Measurements from ENCODE around the gene KIRREL1. TPM values are rescaled to one million over a fixed set of nuclear protein-coding genes. Genes with fewer than 3 reads are reported as not detected.
A peak's percentile ranks its signal among the peaks of the same experiment; 100 is the strongest.

KIRREL1 gene
- total RNA-seq, 1 experiment from 2014 or later: 79.9 TPM

DNA sequence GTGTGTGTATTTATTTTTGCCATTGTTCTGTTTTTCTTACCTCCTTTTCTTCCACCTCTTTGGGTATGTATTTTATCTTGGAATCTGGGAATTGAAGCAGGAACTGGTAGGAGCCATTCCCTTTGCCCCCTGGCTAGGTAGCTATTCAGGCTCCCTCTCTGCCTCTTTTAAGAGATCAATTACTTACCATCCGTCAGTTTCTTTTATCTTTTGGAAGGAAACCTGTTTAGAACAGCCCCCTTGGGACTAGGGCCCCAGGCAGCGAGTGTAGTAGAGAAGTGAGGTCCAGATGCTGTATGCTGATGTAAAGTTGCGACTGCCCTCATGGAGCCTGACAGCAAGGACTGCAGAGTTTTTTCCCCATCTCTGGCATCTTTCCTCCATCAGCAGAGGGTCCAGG lies 41.6 kb downstream of the KIRREL1 start:
- DNase-seq (ENCODE audit: low read depth): no peak

DNA sequence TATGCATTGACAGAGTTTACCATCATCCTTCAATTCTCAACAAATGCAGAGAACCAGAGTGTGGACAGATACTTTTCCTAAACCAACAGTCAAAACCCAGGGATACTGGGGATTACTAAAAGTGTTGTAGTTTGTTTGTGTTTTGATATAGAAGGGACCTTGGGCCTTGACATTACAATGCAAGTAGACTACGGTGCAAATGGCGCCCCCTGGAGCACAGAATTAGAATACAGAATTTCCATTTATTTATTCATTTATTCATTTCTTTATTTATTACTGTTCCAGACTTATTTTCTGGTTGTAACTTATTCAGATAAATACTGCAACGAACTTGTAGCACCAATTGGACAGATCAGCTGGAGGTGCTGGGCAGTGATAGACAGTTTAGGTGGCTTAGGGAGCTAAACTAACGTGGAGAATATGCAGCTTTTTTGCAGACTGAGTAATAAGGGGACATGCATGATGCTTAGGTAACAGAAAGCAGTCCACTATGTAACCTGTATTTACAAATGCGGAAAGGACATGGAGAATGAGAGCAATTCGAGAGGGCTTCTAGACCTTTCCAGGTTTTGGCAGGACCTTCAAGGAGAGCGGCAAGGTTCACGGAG lies 42.6 kb downstream of the KIRREL1 start:
- DNase-seq (ENCODE audit: low read depth): peak; percentile 57

DNA sequence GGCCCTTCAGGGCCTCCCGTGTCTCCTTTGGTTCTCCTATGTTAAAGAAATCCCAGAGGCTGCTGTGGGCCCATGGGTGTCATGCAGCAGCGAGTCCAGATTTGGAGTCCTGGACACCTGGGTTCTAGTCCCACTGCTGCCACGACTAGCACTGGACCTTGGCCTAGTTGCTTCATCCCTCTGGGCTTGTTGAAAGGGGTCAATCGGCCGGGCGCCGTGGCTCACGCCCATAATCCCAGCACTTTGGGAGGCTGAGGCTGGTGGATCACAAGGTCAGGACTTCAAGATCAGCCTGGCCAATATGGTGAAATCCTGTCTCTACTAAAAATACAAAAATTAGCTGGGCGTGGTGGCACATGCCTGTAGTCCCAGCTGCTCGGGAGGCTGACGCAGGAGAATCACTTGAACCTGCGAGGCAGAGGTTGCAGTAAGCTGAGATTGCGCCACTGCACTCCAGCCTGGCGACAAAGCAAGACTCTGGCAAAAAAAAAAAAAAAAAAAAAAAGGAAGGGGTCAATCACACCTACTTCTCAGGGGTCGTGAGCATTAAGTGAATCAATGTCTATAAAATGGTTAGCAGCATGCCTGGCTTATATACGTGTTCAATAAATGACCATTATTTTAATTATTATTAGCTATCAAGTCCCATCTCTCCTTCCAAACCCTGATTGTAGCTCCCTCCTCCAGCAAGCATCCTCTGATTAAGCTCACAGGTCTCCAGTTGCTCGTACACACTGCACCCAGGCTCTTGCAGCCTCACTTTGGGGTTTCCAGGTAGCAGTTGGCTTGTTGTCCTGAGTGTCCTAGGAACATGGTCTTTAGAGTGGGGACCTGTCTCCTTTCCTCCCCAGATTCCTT lies 43.8 kb downstream of the KIRREL1 start:
- DNase-seq (ENCODE audit: low read depth): no peak

DNA sequence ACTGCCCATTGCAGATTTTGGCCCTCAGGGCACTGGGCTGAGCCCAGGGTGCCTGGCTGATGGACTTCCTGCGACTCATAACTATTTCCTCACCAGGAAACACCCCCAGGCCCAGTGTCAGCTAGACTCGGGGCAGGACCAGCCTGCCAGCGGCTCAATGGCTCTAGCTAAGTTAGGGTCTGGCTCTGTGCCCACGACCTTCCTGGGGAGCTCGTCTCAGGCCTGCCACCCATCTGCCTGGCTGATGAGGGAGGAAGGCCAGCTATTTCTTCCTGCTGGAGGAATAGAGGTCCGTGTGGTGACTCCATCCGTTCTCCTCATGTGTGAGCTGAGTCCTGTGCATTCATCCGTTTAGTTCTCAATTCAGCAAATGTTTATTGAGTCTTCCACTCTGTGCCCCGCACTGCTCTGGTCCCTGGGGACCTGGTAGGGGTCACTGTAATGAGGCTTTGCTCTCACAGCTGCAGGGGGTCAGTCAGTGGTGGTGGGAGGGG lies 44.5 kb downstream of the KIRREL1 start:
- peak; percentile 54 for DNase-seq (ENCODE audit: low read depth)

DNA sequence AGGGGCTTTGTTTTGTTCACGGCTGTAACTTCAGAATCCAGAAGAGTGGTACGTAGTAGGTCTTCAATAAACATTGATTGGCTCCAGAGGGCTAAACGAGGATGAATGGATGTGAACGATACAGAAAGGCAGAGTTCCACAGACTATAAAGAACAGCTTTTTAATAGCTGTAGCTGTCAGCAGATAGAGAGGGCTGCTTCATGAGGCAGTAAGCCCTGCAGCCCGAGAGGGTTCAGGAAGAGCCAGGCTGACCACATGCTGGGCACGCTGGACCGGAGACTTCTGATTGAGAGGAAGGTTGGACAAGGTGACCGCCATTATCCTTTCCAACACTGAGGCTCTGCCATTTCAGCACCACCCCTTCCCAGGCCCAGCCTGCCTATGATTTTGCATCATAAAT lies 45.3 kb downstream of the KIRREL1 start:
- no peak for DNase-seq (ENCODE audit: low read depth)

DNA sequence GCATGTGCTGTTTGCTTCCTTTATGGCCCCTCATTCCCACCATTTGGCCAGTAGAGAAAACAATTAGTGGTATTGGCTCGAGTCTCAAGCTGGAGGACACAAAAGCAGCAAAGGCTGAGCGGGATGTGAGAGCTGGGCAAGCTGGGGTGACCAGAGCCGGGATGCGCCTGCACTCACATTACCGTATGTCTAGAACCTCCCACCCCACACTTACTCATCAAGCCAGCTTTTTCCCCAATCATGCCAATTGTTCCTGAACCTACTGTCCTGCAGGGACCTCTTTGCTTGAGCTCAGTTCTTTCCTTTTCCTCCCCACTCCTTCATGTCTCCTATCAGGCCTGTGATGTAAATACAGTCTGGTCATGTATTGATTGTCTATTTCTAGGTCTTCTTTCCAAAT lies 45.9 kb downstream of the KIRREL1 start:
- DNase-seq (ENCODE audit: low read depth): peak; percentile 57

DNA sequence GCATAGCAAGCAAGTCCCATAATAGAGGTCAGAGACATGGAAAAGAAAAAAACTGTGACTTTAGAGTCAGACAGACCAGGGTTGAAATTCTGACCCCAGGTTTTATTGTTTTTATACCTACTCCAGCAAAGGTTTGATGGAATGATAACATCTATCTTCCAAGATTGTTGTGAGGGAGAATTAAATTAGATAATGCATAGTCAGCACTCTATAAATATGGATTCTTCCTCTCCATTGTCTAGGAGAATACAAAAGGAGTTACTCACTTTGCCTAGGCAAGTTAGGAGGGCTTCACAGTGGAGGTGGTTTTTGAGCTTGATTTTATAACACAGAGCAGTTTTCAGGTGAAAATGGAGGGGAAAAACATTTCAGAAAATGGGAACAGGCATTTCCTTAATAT lies 46.9 kb downstream of the KIRREL1 start:
- DNase-seq (ENCODE audit: low read depth): no peak

DNA sequence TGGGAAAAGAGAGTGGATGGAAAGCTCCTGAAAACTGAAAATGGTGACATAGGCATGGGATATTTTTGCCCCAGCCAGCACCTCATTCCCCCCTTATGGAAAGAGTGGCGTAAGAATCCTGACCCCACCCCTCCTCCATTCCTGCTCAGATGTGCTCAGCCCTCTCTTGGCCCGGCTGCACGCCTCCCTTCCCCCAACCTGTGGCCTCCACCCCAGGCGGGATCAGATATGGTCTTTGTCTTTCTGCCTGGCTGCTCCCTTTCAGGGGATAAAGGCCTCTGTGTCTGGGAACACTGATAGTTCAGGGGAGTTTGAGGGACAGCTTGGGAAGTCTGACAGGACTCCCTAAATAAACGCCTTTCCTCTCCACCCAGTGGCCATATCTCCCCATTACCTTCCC lies 49.8 kb downstream of the KIRREL1 start:
- no peak for DNase-seq (ENCODE audit: low read depth)

DNA sequence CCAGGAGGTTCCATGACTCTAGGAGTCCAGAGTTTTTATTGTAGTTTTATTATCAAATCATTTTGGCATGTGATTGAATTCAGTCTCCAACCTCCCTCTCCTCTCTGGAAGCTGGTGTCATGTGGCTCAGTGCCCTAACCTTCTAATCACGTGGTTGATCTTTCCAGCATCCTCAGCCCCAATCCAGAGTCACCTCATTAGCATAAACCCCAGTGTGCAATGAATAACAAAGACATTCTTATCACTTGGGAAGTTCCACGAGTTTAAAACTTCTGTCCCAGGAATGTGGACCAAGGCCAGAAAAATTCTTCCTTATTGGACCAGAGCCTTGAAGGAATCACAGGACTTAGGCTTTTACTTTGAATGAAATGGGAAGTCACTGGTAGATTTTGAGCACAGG lies 52.2 kb downstream of the KIRREL1 start:
- DNase-seq (ENCODE audit: low read depth): peak; percentile 29

DNA sequence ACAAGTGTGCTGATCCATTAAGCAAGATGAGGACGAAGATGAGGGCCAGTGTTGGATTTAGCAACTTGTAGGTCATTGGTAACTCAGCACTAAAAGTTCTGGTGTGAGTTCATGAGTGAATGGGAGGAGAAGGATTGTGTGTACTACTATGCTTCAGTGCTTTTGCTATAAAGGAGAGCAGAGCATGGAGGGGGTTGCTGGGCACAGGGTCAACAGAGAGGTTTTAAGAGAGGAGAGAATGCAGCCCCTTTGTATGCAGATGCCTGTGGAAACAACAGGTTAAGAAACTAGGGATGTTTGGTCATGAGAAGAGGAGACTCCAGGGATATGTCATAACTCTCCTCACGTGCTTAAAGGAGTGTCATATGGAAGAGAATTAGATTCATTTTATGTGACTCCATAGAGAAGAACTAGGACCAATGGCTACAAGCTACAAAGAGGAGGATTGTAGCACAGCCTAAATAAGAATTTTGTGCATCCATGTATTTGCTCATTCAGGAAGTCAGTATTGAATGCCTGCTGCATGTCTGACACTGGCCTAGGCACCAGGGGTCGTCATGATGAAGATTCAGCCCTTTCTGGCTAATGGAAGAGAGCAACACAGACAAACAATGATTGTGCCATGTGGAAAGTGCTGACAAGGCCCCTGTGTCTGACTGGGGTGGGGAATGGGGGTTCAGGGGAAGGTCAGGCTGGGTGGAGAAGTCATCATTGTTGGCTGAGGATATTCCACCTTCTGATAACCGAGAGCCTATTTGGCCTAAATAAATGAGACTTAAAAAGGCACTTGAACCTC lies 53.5 kb downstream of the KIRREL1 start:
- no peak for DNase-seq (ENCODE audit: low read depth)

DNA sequence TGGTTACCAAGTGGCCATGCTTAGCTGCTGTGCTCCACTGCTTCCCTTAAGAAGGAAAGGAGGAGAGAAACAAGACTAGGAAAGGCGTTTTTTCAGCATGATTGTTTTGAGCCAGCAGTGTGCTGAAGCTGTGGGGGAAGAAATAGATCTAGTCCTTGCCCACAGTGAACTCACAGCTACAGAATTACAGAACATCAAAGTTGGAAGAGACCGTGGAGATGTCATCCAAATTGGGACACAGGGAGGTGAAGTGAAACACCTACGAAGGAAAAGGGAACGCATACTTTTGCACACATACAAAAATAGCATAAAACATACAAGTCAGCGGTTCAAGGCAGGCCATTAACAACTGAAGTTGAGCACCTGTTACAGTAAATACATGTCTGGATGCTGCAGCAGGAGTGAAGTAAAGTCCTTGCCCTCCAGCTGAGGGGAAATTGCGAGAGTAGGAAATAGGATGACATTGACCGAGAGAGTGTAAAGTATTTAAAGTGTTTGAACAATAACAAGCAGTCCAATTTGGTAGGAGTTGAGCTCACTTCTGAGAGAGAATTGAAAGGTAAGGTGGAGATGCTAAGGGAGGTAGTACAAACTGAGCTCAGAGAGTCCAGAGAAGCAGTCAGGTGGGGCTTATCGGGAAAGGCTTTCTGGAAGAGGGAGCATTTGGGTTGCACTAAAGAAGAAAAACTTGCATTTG lies 55.1 kb downstream of the KIRREL1 start:
- no peak for DNase-seq (ENCODE audit: low read depth)

DNA sequence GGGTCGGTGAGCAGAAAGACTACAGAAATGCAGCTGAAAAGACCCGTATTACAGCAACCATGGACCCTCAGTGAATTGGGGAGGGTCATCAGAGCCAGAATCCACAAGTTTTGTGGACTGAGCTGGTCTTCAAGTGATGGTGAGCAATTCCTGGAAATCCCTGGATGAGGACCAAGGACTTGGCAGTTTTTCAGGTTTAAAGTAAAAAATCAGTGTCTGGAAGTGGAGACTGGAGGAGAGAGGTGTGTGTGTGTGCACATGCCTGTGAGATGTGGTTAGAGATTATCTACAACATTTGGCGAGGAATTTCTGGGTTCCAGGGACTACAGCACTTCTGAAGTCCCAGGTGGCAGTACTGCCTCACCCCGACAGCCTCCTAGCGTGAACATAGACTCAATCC lies 56.4 kb downstream of the KIRREL1 start:
- DNase-seq (ENCODE audit: low read depth): no peak

DNA sequence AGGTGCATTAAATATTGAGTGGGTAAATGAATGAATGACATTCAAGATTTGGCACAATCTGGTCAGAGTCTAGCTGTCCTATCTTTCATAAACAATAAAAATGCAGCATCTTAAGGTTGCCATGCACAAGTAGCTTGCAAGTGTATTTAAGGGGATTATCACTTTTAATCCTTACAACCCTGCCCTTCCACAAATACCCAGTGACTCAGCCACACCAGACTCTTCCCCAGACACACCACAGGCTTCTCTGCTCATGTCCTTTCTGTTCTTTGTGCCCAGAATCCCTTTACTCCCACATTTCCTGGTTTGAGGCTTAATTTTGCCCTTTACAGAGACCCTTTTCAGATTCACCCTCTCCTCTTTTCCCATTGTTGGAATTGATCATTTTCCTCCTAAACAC lies 59.8 kb downstream of the KIRREL1 start:
- peak; percentile 51 for DNase-seq (ENCODE audit: low read depth)

DNA sequence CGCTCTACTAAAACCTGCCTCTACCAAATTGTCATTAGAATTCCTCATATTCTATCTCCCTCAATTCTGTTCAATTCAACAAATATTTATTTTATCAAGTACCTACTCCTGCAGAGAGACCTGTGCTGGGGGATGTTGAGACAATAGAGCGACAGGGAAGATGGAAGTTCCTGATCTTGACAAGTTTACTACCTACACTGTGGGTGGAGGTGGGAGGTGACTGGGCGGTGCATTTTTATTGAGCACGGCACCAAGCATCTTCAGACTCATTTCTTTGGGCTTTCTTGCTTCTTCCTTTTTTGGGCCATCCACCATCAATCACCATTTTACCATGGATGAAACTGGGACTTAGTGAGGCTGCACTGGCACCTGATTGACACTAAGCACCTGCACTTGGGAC lies 61.3 kb downstream of the KIRREL1 start:
- DNase-seq (ENCODE audit: low read depth): no peak

DNA sequence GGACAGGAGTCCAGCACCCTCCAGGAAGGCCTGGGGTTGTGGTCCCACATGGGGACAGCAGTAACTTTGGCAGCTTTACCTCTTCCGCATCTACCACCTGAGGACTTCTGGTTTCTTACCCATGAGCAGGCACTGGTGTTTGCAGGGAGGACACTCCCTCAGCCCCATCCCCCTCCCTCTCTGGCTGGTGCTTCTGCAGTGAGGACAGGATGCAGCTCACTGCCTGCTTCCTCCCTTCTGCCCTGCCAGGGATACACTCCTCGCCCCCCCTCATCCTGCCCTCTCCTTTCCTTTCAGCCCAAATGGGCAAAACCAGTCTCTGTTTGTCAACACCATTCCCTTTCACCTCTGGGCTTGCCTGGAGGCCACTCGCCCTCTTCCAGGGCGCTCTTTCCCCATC lies 62.4 kb downstream of the KIRREL1 start:
- DNase-seq (ENCODE audit: low read depth): no peak

DNA sequence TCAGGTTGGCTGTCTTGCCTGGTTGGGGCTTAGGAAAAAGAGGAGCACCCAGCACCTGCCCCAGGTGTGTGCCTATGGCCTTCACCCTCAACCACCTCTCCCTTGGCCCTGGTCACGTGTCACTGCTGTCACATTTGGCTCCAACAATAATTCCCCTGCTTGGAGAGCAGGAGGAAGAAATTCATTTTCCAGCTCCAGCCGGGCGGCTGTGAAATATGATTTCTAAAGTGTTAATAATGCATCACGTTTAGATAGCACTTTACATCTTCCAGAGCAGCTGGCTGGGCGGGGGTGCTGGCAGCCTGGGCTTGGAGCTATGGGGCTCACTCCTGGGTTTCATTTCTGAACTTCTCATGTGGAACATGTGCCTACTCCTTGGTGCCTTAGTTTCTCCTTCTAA lies 63.1 kb downstream of the KIRREL1 start:
- DNase-seq (ENCODE audit: low read depth): no peak

DNA sequence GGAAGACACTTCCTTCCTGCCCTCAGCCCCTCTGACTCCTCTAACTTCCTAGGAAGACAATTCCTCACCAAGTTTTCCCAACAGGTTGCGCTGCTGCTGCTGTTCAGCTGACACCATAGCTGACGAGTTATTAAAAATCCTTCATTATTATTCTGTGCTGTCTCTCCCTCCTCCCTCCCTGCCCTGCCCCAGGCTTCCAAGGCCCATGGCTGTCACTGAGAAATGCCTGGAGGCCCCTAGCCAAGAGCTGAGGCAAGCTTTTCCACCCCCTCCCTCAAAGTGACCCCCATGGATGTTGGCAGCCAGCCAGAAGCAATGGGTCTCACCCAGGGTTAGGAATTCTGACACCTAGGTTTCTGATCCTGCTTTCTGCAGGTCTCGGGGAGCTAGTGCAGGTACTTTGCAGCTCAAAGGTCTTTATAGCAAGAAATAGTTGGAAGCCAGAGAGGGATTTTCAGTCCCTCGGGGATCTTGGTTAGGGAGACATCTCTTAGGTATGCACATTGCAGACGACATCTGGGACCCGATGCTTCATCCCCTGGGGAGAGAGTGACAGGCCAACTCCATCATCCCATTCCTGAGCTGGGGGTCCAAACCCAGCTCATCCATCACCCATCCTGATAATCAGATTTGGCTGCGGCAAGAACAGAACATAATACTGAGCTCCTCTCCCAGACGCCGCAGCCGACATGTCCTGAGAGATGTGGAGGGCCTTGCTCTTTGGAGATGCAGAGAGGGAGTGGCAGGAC lies 65.0 kb downstream of the KIRREL1 start:
- no peak for DNase-seq (ENCODE audit: low read depth)

DNA sequence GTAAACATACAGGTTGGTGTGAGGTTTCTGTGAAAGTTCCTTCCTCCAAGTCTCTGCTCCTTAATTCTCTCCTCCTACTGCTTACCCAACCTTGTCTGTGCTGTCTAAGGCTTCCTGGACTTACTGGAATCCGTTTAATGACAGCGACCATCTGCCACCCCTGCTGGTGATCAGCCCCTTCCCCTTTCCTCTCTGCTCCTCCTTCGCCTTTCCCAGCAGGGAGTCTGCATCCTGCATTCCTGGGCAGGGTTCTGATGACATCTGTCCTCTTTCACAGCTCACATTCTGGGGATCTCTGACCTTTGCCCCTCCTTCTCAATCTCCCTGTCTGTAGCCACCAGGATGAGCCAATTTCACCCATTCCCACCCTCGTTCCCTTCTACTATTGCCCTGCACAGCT lies 66.5 kb downstream of the KIRREL1 start:
- DNase-seq (ENCODE audit: low read depth): no peak

DNA sequence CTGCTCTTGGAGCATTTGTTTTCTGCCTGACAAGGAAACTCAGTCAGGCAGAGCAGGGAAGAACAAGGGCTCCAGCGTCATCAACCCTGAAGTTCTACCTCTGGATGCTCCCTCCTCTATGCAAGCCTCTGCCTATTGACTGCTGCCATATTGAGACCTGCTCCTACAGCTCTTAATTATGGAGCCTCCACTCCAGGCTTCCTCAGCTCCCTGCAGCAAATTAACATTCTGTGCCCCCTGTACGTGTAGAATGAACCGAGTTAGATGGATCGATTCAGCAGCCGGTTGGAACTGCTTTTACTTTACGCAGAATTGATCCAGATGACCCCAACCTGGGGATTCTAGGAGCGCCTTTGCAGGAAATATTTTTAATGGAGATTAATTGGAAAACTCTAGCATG lies 68.7 kb downstream of the KIRREL1 start:
- no peak for DNase-seq (ENCODE audit: low read depth)

DNA sequence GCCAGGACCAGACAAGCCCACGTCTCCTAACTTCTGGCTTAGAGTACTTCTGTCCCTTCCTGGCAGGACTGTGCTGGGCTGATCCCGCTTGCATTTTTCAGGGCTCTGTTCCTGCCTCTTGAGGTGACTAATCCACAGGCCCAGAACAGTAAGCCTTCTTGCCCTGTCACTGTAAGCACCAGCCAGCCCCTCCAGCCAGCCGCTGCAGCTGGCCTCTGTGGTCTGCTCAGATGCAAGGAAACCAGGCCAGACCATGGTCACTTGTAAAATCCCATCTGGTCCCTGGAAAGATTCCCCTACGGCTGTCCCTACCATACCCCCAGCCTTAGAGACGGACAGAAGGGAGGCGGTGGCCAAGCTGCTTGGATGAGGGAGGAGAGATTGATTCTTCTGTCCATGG lies 74.2 kb downstream of the KIRREL1 start:
- DNase-seq (ENCODE audit: low read depth): peak; percentile 79

DNA sequence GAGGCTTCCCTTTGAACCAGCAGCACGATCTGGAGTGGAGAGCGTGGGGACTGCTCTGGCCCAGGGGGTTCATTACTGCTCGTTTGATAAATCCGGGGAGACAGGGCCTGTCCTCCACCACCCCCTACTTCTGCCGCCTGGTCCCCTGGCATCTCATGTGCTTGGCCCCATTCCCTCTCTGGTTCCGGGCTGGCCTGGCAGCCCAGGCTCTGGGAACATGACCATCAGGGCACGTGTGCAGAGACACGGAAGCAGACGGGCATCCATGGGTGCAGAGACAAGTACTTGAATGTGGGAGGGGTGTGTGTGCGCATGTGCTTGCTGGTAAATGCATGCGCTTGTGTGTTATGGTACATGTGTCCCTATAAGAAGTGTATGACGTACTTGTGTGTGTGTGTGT lies 75.5 kb downstream of the KIRREL1 start:
- no peak for DNase-seq (ENCODE audit: low read depth)
